Measurements from ENCODE around the gene FAAP100.

FAAP100 gene

DNA sequence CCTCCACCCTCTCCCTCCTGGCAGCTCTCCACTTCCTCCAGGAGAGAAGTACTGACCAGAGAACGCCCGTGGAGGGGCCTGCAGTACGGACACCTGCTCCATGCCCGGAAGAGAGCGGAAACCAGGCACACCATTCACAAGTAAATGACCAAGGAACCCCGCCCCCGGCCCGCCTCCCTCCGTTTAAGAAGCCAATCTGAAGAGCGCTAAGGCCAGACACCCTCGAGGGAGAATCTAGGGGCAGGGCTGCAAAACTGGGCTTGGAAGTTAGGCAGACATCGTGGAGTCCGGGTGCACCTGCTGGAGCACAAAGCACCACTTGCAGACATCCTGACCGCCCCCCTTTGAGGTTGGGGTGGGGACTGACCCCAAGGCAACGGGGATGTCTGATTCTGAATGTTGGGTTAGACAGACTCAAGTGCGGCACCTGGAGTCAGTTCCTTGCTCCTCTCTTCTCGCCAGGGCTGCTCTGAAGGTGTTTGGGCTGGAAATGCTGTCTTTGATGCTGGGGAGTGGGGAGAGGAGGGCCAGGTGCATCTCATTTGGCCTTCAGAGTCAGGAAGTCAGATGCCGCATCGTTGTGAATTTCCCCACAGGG, 964 bp upstream of the FAAP100 start:
- peak; percentile 92 for DNase-seq (ENCODE audit: low spot score)

DNA sequence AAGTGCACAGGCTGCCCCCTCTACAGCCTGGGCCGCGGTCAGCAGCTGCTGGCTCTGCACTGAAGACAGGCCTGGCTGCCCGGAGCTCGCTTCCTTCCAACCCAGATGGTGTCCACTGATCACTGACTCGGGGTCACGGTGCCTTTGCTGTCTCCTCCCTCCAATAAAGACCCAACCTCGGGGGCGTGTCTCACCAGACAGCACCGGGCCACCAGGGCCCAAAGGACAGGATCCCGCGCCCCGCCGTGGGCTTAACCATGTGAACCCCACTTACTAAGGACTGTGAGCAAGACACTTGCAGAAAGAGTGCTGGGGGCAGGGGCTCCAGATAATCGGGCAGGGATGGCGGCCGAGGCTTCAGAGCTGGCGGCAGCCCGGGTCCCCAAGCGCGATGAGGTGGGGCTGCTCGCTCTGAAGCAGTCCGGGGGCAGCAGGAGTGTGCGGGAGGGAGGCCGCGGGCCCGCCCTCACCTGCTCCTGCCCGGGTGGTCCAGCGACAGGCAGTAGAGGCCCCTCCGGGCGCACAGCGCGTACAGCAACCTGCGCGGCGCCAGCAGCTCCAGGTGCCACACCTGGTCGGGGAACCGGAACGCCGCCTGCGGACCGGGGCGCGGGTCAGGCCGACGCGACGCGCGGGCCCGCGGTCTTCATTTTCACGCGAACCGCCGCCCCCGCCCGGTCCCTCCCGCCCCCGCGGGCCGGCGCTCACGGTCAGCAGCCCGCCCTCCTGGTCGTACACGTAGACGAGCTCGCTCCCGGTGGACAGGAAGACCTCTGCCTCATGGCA, 502 bp downstream of the FAAP100 start:
- peak; percentile 76 for DNase-seq (ENCODE audit: low spot score)

DNA sequence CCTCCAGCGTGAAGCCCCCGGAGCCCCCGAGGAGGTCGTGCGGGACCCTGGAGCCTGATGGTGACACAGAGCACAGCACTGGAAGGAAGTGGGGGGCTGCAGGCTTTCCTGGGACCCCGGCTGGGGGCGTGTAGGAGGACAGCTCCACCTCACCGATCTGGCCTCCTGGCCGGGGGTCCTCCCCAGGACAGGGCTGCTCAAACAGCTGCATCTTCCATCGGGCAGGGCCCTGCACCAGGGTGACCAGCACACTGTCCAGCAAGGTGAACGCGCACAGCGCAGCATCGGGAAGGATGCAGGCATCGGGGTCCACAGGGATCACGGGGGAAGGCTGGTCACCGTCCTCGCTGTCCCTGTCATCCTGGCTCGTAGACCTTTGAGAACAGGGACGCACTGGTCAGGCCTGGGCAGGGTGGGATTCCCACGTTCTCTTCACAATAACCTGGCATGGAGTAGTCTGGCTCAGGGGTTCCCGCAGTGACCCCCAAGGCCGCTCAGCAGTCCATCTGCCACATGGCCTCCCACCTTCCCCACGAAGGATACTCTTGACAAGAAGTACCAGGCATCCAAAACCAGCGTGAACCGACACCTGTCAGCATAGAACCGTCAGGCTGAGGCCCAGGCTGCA, 1.2 kb downstream of the FAAP100 start:
- no peak for DNase-seq (ENCODE audit: low spot score)

DNA sequence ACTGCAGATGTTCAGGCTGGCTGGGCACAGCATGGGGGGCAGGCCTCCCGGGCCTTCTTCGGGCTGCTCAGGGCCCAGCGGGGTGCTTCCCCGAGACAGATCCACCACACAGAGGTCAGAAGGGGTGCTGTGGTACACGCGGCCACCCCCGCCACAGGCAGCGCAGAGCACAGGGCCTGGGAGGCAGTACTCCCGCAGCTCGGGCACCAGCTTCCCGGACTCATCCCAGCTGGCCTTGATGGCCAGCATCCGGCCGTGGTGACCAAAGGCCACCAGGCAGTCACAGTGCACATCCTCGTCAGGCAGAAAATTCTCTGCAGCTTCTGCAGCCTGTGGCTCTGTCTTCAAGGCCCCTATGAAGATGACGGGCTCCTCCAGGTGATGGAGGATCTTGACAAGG, 1.9 kb downstream of the FAAP100 start:
- no peak for DNase-seq (ENCODE audit: low spot score)

DNA sequence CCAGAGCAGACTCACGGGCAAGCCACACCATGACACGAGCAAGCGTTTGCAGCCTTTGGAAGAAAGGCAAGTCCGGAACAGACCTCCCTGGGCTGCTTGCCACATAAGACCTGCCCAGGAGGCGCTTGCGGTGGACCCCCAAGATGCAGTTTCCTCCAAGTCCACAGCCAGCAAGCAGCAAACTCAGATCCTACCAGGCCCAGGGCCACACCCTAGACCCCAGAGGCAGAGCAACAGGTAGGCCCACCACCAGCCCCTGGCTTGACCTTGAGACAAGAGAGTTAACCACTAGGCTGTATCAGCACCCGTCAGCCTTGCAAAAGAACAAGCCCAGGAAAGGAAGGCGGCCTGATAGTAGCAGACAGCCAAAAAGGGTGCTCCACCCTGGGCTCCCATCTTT, 2.3 kb downstream of the FAAP100 start:
- no peak for DNase-seq (ENCODE audit: low spot score)

DNA sequence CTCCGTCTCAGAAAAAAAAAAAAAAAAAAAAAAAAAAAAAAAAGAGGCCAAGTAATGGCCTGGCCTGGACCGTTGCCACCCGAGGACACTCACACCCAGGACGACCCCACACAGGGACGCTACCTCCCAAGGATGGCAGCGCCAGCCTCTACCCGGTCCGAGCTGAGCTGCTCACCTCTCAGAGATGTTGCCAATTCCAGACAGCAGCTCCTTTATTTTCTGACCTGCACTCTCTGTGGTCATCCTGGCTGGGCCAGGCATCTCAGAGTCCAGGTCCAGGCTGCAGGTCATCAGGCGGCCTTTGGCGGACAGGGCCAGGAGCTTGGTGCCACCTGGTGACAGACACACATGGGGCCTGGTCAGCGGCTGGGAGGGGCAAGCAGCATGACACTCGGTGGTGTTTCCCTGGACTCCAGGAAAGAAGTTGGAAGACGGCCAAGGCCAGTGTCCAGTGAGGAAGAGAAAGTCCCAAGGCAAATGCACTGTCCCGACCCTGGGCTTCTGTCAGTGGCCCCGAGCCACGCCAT, 3.1 kb downstream of the FAAP100 start:
- DNase-seq (ENCODE audit: low spot score) = no peak

DNA sequence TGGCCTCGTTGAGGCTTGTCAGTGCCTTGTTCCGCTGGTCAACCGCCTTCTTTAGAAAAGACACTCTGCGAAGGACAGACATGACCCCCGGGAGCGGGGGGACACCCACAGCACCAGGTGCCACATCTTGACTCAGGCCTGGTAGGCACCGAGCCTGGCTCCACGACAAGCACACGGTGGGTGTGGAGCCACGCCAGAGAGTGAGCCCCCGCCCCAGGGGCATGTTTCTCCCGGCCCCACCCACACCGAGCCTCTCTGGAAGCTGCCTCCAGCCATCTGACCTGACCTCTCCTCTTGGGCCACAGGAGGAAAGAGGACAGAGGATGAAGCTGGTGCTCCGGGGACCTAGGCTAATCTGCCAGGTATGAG, 4.6 kb downstream of the FAAP100 start:
- DNase-seq (ENCODE audit: low spot score) = no peak

DNA sequence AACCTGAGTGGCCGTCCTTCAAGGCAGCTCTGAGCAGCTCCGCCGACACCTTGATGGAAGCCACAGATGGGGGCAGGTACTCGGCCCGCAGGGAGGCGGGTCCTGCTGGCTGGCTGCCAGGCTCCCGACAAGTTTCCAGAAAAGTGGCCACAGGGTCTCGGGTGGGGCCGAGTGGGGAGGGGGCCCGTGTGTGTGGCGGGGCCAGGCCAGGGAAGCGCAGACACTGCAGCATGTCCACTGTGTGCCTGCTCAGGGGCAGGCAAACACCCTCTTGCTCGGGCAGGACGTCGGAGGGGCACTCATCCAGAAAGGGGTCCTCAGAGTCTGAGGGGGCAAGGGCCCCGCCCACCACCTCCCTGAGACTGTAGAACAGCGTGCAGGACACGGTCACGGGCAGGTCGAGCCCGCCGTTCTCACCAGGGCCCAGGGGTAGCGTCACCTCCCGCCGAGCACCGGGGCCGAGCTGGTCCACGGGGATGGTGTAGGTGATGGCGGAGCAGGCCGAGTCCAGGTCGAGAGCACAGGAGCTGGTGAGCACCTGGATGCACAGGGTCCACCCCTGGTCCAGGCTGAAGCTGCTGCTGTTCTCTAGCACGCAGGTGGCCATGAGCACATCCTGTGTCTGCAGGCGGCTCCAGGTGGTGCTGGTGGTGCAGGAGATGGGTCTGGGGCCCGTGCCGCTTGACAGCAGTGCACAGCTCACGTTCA, 5.1 kb downstream of the FAAP100 start:
- DNase-seq (ENCODE audit: low spot score) = no peak

DNA sequence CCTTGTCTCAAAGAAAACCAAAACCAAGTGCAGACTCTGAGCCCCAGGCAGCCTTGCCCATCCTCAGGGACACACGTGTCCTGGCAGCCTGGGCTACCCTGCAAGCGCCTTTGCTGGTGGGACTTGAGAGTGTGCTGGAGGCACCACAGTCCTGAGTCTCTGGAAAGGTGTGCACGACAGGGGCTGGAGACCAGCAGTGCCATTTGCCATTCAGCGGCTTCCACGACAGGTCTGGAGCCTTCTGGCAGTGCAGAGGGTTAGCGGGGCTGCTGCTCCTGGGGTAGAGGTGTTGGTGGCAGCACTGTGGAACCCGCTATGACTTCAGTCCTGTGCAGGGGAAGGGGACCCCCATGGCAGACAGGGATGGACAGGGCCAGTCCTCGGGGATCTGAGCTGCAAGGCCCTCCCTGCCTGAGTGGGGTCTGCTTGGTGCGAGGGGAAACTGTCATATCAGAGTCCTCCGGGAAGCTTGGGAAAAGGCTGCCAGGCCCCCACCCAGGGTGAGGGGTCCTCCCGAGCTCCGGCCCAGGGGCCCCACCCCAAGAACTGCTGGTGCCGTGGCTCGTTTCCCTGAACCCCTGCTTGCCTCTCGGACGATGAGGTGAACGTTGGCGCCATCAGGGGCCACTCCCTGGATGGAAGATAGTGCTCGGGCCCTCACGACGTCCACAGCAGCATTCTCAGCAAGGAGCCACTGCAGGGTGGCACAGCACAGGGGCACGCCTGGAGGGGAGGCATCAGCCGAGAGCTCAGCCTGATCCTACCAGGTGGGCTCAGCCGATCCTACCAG, 6.8 kb downstream of the FAAP100 start:
- DNase-seq (ENCODE audit: low spot score) = no peak

DNA sequence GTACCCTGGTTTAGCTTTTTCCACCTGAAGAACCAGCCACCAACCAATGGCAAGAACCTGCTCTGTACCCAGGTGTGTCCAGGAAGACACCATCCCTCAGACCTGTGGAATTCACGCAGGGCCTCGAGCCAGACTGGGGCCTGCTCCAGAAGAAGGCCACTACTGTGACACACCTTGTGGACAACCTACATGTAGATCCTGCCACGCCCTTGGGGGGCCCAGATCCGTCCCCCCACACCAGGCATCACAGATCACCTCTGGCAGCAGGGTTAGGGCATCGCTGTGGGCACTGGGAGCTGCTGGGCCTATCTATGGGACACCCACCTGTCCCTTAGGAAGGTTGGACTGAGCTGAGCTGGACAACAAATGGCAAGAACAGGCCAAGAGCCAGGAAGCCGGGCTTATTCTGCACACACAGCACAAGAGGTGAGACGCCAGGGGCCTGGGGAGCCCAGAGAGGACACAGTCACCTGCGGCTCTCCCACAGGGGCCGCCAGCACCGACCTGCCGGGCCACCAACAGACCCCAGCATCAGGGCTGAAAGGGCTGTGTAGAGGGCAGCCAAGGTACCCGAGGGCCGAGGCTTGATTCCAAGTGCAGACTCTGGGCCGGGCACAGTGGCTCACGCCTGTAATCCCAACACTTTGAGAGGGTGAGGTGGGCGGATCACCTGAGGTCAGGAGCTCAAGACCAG, 7.7 kb downstream of the FAAP100 start:
- no peak for DNase-seq (ENCODE audit: low spot score)

DNA sequence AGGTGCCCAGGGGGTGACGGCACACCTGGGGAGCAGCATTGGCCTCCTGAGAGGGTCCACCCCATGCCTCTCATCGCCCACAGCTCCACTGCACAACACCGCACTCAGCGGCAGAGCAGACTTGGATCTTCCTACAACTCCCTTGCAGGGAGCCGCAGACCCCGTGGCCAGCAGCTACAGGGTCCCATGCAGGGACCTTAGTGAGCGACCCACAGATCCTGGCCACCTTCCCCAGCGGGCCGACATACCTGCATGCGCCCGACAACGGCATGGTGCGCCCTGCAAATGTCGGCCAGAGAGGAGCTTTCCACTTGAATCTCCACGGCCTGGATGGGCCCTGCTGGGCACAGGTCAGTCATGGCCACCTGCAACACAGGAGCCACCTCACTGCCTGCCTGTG, 8.4 kb downstream of the FAAP100 start:
- DNase-seq (ENCODE audit: low spot score) = no peak

DNA sequence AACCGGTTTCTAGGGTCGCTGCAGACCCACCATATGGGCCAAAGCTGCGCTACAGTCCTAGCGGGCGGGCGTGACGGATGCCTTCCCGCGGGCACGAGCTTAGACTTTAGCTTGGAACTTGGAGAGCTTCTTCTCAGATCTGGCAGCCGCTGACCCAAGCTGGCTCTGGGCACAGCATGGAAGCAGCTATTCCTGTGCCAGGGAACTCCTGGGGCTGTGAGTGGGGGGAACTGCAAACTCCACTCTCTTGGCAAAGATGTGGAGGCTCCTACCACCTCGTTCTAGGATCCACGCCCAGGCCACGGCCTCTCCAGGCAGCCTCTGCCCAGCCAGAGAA, 8.8 kb downstream of the FAAP100 start:
- no peak for DNase-seq (ENCODE audit: low spot score)

DNA sequence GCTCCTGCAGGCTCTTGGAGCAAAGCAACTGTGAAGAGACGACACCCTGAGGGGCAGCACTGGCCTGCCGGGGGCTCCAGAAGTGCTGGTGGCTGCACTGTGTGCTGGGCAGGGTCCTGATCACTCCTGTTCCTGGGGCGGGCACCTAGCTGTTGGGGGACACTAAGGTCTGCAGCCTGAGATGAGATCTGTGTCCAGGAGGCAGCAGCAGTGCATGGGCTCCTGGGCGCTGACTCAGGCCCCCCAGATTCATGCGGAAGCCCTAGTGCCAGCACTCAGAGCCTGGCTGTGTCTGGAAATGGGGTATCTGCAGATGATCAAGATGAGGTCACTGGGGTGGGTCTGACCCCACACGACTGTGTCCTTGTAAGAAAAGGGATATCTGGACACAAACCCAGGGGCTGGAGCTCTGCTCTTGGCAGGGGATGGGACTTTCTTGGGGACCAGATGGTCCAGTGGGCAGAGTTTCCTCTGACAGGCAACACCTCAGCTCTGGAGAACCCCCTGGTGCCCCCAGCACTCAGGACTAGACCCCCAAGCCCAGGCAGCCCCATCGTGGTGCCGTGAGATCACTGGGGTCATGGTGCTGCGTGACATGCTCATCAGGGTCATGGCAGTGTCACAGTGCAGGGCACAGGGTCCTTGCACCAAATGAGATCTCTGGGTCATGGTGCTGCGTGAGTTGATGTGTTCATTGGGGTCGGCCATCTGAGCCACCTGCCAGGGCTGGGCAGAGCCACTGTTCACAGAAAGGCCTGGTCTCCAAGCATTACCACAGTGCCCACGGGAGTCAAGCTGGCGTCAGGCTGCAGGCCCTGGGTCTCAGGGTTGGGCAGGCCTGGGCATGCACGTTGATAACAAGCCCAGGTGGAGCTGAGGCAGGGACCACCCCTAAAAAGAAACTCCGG, 9.5 kb downstream of the FAAP100 start:
- no peak for DNase-seq (ENCODE audit: low spot score)

DNA sequence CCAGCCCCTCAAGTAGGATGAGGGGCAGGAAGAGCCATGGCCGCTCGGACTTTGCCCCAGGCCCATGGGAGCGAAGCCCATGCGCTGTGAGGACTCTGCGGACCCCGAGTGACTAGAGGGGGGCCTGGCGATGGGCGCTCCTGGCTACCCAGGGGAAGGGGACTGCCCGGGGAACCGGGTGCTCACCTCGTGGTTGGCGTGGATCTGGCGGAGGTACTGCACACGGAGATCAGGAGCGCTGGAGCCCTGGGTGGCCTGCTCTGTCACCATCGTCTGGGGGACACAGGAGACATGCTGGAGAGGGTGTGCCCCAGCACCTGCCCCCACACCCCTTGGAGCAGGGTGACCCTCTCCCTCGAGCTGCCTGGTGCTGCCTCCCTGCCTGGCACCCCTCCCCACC, 11.0 kb downstream of the FAAP100 start:
- DNase-seq (ENCODE audit: low spot score) = no peak

DNA sequence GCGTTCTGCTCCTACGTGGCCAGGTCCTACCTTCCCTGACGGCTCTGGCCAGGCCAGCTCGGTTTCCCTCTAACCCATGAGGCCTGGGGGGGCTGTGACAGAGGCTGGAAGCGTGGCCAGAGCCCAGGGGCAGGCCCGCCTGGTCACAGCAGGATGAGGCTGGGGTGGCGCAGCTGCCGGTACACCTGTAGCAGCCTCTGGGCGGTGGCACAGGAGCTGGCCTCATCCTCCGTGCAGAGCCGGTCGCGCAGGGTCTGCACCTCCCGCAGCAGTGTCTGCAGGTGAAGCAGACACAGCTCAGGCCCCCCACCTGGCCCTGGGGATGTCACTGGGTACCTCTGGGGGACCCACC, 11.5 kb downstream of the FAAP100 start:
- no peak for DNase-seq (ENCODE audit: low spot score)

DNA sequence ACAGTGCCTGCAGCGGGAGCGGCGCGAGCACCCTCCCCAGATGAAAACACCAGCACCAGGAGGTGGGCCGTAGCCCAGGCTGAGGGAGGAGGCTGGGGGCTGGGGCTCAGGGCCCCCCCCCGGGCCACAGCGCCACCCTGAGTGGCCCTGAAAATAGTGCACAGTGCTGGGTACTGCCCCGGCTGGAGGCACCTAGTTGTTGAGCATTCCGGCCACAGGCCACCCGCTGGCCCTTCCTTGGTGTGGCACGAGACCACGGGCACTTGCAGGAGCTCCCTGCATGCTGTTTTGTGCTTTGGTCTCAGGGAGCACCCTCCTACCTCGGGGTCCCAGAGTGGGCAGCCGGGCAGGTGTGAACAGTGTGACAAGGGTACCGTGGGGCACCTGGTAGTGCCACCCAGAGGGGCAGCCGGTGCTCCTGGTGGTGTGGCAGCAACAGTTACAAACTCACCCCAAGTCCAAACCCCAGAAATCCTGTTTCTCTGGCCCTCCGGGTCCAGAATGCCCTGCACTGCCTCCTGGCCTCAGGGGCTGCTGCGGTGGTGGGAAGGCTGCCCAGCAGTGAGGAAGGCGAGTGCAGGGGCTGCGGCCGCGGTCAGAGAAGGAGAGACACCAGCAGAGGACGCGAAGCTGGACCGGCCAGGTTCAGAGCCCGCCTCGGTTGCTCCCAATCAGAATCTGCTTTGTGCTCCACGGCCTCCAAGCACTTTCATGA, 12.0 kb downstream of the FAAP100 start:
- DNase-seq (ENCODE audit: low spot score) = no peak

DNA sequence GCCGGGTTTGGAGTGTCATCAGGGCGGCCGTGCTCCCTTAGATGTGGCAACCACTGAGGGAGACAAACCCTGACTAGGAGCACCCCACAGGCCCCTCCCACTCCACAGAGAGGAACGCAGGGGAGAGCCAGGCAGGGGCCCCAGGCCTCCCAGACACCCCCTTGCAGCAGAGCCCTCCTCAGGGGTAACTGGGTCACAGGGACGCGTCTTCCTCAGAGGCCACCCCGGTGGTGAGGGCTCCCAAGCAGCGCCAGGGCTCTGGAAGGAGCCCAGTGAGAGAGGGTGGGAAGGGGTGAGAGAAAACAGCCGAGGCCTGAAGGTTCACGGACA, 12.6 kb downstream of the FAAP100 start:
- DNase-seq (ENCODE audit: low spot score) = no peak

DNA sequence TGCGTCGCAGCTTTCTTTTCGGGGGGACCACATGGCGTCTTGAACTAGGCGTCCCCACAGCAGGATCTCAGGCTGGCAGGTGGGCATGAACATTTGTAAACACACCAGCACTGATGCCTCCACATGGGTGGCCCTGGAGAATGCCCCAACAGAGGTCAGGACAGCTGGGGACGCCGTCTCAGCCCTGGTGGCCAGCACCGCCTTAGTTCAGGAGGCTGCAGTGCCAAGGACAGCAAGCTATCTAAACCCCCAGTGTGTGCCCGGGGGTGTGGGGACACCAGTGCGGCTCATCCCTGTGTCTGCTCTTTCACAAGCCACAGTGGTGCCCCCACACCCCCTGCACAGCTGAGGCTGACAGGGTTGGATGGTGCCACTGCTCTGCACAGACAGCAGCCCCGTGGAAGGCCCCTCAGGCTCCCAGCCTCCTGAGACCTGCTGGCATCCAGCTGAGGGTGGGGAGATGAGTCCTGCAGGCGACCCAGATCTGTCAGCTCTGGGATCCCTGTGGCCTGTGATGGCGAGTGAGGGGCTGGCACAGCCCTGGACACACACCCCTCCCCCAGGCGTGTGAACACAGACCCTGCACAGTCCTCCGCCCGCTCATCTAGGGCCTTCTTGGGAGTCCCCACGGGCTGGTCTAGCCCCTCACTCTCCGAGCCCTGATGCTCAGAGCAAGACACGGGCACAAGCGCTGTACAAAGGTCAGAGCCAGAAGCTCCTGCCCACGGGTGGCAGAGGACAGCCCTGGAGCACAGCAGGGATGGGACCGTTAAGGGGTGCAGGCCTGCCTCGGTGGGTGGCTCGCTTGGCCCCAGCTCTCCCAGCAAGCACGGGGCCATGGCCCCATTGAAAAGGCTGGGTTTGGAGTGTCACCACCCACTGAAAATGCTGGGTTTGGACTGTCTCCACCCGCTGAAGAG, 13.2 kb downstream of the FAAP100 start:
- DNase-seq (ENCODE audit: low spot score) = no peak
